ENCODE results near the gene ATG7. TPM values are rescaled to one million over a fixed set of nuclear protein-coding genes. Genes with fewer than 3 reads are reported as not detected.
A peak's percentile ranks its signal among the peaks of the same experiment; 100 is the strongest.
"Not testable (repeated sequence)": the region's sequence is repeated elsewhere in the genome, so short reads cannot be mapped to it uniquely, and the experiment has no call there.

The ATG7 gene
- total RNA-seq, 2 experiments from 2014 or later = 36.8 to 40.0 TPM

- no peaks in the 10 kb centered on the region for H3K36me3 Mint-ChIP-seq (ENCODE audit: low read depth)
- H3K4me1 Mint-ChIP-seq (ENCODE audit: low read depth) = no peaks in the 10 kb centered on the region
- ATAC-seq = no peak
- CTCF ChIA-PET = no interaction called here
- DNase-seq = no peak
- H3K27me3 Mint-ChIP-seq (ENCODE audit: low read depth) = no peaks in the 10 kb centered on the region
- H3K27ac Mint-ChIP-seq = no peak overlapping the region
- no peak overlapping the region for H3K4me3 Mint-ChIP-seq
- H3K9me3 Mint-ChIP-seq (ENCODE audit: insufficient read depth) = no peaks in the 10 kb centered on the region
- POLR2A ChIA-PET = no interaction called here
Observed at GRCh38 chr3:11478167-11478566, 206.0 kb downstream of the ATG7 start.

- POLR2A ChIA-PET = no interaction called here
- Mint-ChIP-seq H3K27me3 (ENCODE audit: low read depth) (no peaks in the 10 kb centered on the region), H3K27ac (no peak overlapping the region), H3K4me3 (no peak overlapping the region), H3K9me3 (ENCODE audit: insufficient read depth) (no peaks in the 10 kb centered on the region), H3K4me1 (ENCODE audit: low read depth) (no peaks in the 10 kb centered on the region), H3K36me3 (ENCODE audit: low read depth) (no peaks in the 10 kb centered on the region)
- no peak for ATAC-seq
- CTCF ChIA-PET = no interaction called here
- DNase-seq = no peak
Observed at GRCh38 chr3:11479221-11479620, 207.0 kb downstream of the ATG7 start.

- ATAC-seq = no peak
- ChIA-PET CTCF (no interaction called here), POLR2A (no interaction called here)
- Mint-ChIP-seq H3K27ac (no peak overlapping the region), H3K36me3 (ENCODE audit: low read depth) (no peaks in the 10 kb centered on the region), H3K4me3 (no peak overlapping the region), H3K27me3 (ENCODE audit: low read depth) (no peaks in the 10 kb centered on the region), H3K9me3 (ENCODE audit: insufficient read depth) (no peaks in the 10 kb centered on the region), H3K4me1 (ENCODE audit: low read depth) (no peaks in the 10 kb centered on the region)
- DNase-seq = no peak
Observed at GRCh38 chr3:11480663-11481298, 208.6 kb downstream of the ATG7 start.

GRCh38 chr3:11481556-11481955, 209.4 kb downstream of the ATG7 start:
- Mint-ChIP-seq H3K9me3 (ENCODE audit: insufficient read depth) (no peaks in the 10 kb centered on the region), H3K36me3 (ENCODE audit: low read depth) (peaks cover 3% of the 10 kb centered on the region), H3K27me3 (ENCODE audit: low read depth) (no peaks in the 10 kb centered on the region), H3K27ac (no peak overlapping the region), H3K4me3 (no peak overlapping the region), H3K4me1 (ENCODE audit: low read depth) (no peaks in the 10 kb centered on the region)
- ChIA-PET POLR2A (interaction anchor here (0.5 kb wide), 1 partner anchor 208 kb away, joined by 3 read pairs; no protein-coding TSS in a partner anchor), CTCF (no interaction called here)
- DNase-seq = no peak
- no peak for ATAC-seq

- CTCF ChIA-PET = no interaction called here
- no peaks in the 10 kb centered on the region for H3K9me3 Mint-ChIP-seq (ENCODE audit: insufficient read depth)
Observed at GRCh38 chr3:11482021-11482420, 209.8 kb downstream of the ATG7 start.

GRCh38 chr3:11488356-11488755, 216.2 kb downstream of the ATG7 start:
- DNase-seq; H3K27me3 Mint-ChIP-seq (ENCODE audit: low read depth); H3K4me3 Mint-ChIP-seq; POLR2A ChIA-PET; CTCF ChIA-PET; H3K9me3 Mint-ChIP-seq (ENCODE audit: insufficient read depth); H3K4me1 Mint-ChIP-seq (ENCODE audit: low read depth); H3K27ac Mint-ChIP-seq; ATAC-seq: not testable (repeated sequence)
- peaks cover 14% of the 10 kb centered on the region for H3K36me3 Mint-ChIP-seq (ENCODE audit: low read depth)

More at GRCh38 chr3:11482021-11482420, 209.8 kb downstream of the ATG7 start:
- ATAC-seq (no peak), DNase-seq (no peak)
- Mint-ChIP-seq H3K4me1 (ENCODE audit: low read depth) (no peaks in the 10 kb centered on the region), H3K4me3 (no peak overlapping the region), H3K27ac (no peak overlapping the region), H3K36me3 (ENCODE audit: low read depth) (peaks cover 3% of the 10 kb centered on the region), H3K27me3 (ENCODE audit: low read depth) (no peaks in the 10 kb centered on the region)
- POLR2A ChIA-PET = interaction anchor here (0.5 kb wide), 1 partner anchor 208 kb away, joined by 3 read pairs; no protein-coding TSS in a partner anchor

- ATAC-seq (no peak), DNase-seq (no peak)
- H3K4me1 Mint-ChIP-seq (ENCODE audit: low read depth) = no peaks in the 10 kb centered on the region
- no peaks in the 10 kb centered on the region for H3K27me3 Mint-ChIP-seq (ENCODE audit: low read depth)
- H3K36me3 Mint-ChIP-seq (ENCODE audit: low read depth) = peaks cover 13% of the 10 kb centered on the region
- ChIA-PET CTCF (no interaction called here), POLR2A (no interaction called here)
- H3K9me3 Mint-ChIP-seq (ENCODE audit: insufficient read depth) = no peaks in the 10 kb centered on the region
- peak overlapping the region; percentile 10 for H3K27ac Mint-ChIP-seq
- H3K4me3 Mint-ChIP-seq = no peak overlapping the region
Observed at GRCh38 chr3:11494131-11494916, 222.1 kb downstream of the ATG7 start.

- H3K36me3 Mint-ChIP-seq (ENCODE audit: low read depth) = peaks cover 13% of the 10 kb centered on the region
- no peak overlapping the region for H3K4me3 Mint-ChIP-seq
- no peaks in the 10 kb centered on the region for H3K9me3 Mint-ChIP-seq (ENCODE audit: insufficient read depth)
- no peaks in the 10 kb centered on the region for H3K4me1 Mint-ChIP-seq (ENCODE audit: low read depth)
- DNase-seq (no peak), ATAC-seq (no peak)
- POLR2A ChIA-PET = no interaction called here
- H3K27me3 Mint-ChIP-seq (ENCODE audit: low read depth) = no peaks in the 10 kb centered on the region
- no peak overlapping the region for H3K27ac Mint-ChIP-seq
- CTCF ChIA-PET = no interaction called here
Observed at GRCh38 chr3:11495948-11496557, 223.9 kb downstream of the ATG7 start.

GRCh38 chr3:11498177-11498576, 226.0 kb downstream of the ATG7 start:
- ChIA-PET POLR2A (no interaction called here), CTCF (no interaction called here)
- no peak for ATAC-seq

GRCh38 chr3:11498646-11499045, 226.4 kb downstream of the ATG7 start:
- POLR2A ChIA-PET = no interaction called here
- no peaks in the 10 kb centered on the region for H3K27me3 Mint-ChIP-seq (ENCODE audit: low read depth)
- CTCF ChIA-PET = no interaction called here
- peaks cover 4% of the 10 kb centered on the region for H3K36me3 Mint-ChIP-seq (ENCODE audit: low read depth)
- no peaks in the 10 kb centered on the region for H3K4me1 Mint-ChIP-seq (ENCODE audit: low read depth)
- H3K9me3 Mint-ChIP-seq (ENCODE audit: insufficient read depth) = no peaks in the 10 kb centered on the region
- H3K27ac Mint-ChIP-seq = no peak overlapping the region
- DNase-seq = no peak
- H3K4me3 Mint-ChIP-seq = no peak overlapping the region
- ATAC-seq = no peak

More at GRCh38 chr3:11498177-11498576, 226.0 kb downstream of the ATG7 start:
- Mint-ChIP-seq H3K9me3 (ENCODE audit: insufficient read depth) (no peaks in the 10 kb centered on the region), H3K4me3 (no peak overlapping the region), H3K36me3 (ENCODE audit: low read depth) (peaks cover 7% of the 10 kb centered on the region), H3K27ac (no peak overlapping the region), H3K27me3 (ENCODE audit: low read depth) (no peaks in the 10 kb centered on the region), H3K4me1 (ENCODE audit: low read depth) (no peaks in the 10 kb centered on the region)
- DNase-seq = no peak

GRCh38 chr3:11499144-11499543, 226.9 kb downstream of the ATG7 start:
- Mint-ChIP-seq H3K36me3 (ENCODE audit: low read depth) (peaks cover 2% of the 10 kb centered on the region), H3K27ac (no peak overlapping the region), H3K9me3 (ENCODE audit: insufficient read depth) (no peaks in the 10 kb centered on the region), H3K27me3 (ENCODE audit: low read depth) (no peaks in the 10 kb centered on the region), H3K4me3 (no peak overlapping the region), H3K4me1 (ENCODE audit: low read depth) (no peaks in the 10 kb centered on the region)
- DNase-seq (no peak), ATAC-seq (no peak)
- ChIA-PET CTCF (no interaction called here), POLR2A (no interaction called here)

GRCh38 chr3:11502413-11502812, 230.2 kb downstream of the ATG7 start:
- H3K4me3 Mint-ChIP-seq; ATAC-seq; H3K27ac Mint-ChIP-seq; H3K36me3 Mint-ChIP-seq (ENCODE audit: low read depth); H3K27me3 Mint-ChIP-seq (ENCODE audit: low read depth); DNase-seq; POLR2A ChIA-PET; CTCF ChIA-PET; H3K4me1 Mint-ChIP-seq (ENCODE audit: low read depth); H3K9me3 Mint-ChIP-seq (ENCODE audit: insufficient read depth): not testable (repeated sequence)
